Lower lobe of right lung (tissue), 2 donors: ENCODE results near the gene LTBP3. TPM values are rescaled to one million over a fixed set of nuclear protein-coding genes. Genes with fewer than 3 reads are reported as not detected.

Source experiments
- ATAC-seq, 2 donors: fragments of 200-7000 bp; cut with Tn5 transposase; one replicate each; pipeline ENCODE4 v1.9.1; 2020 to 2022; ENCODE audit warnings: mild to moderate bottlenecking in 2 of 2, moderate library complexity in 2 of 2
- DNase-seq: peaks from one replicate; pipeline ENCODE4 v3.0.0-alpha.2; 2020
- H3K27ac ChIP-seq: fragments of 200-600 bp; one replicate; pipeline ENCODE4 v1.8.0; 2022
- H3K27me3 ChIP-seq: fragments of 200-600 bp; one replicate; pipeline ENCODE4 v1.8.0; 2022; ENCODE audit warnings: low read depth
- H3K36me3 ChIP-seq: fragments of 200-600 bp; one replicate; pipeline ENCODE4 v1.8.0; 2022; ENCODE audit warnings: mild to moderate bottlenecking
- H3K4me1 ChIP-seq: fragments of 200-600 bp; one replicate; pipeline ENCODE4 v1.8.0; 2022
- H3K4me3 ChIP-seq: fragments of 200-600 bp; one replicate; pipeline ENCODE4 v1.8.0; 2022; ENCODE audit warnings: mild to moderate bottlenecking
- H3K9me3 ChIP-seq: fragments of 200-600 bp; one replicate; pipeline ENCODE4 v1.8.0; 2022
- intact Hi-C: fragments of 100-400 bp; cut with DNase I; formaldehyde crosslinking; loops from one replicate; pipeline ENCODE4 v1.11.0; 2022
- total RNA-seq: library from RNA; stranded (reverse); fragmentation: NEBNext Ultra II Directional; extraction: Animal tissue kit (Norgen Biotek cat#: 25700); gene quantifications from one replicate; pipeline ENCODE4 v1.2.1, GENCODE V29; 2021
- TF ChIP-seq, protein P1 (sequence below): fragments of 200-600 bp; IDR thresholded peaks from one replicate; pipeline ENCODE4 v1.8.0; 2022; ENCODE audit warnings: antibody characterized with exemption, mild to moderate bottlenecking
- donor health status: DM: no; HTN: yes; CAD: no; lungs with severe emphysema.

Gene LTBP3
- total RNA-seq, 1 donor from 2014 or later = 98.7 TPM

DNA sequence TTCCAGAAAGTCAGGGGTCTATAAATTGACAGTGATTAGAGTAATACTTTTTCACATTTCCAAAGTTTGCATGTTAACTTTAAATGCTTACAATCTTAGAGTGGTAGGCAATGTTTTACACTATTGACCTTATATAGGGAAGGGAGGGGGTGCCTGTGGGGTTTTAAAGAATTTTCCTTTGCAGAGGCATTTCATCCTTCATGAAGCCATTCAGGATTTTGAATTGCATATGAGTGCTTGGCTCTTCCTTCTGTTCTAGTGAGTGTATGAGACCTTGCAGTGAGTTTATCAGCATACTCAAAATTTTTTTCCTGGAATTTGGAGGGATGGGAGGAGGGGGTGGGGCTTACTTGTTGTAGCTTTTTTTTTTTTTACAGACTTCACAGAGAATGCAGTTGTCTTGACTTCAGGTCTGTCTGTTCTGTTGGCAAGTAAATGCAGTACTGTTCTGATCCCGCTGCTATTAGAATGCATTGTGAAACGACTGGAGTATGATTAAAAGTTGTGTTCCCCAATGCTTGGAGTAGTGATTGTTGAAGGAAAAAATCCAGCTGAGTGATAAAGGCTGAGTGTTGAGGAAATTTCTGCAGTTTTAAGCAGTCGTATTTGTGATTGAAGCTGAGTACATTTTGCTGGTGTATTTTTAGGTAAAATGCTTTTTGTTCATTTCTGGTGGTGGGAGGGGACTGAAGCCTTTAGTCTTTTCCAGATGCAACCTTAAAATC lies 54.0 kb downstream of the LTBP3 start:
- Histone ChIP-seq H3K36me3 (peaks cover 58% of the 10 kb centered on the region), H3K4me1 (peaks cover 46% of the 10 kb centered on the region), H3K4me3 (peak overlapping the region; percentile 71), H3K27me3 (no peaks in the 10 kb centered on the region), H3K9me3 (no peaks in the 10 kb centered on the region), H3K27ac (peak overlapping the region; percentile 99)
- TF ChIP-seq, protein P1, sequence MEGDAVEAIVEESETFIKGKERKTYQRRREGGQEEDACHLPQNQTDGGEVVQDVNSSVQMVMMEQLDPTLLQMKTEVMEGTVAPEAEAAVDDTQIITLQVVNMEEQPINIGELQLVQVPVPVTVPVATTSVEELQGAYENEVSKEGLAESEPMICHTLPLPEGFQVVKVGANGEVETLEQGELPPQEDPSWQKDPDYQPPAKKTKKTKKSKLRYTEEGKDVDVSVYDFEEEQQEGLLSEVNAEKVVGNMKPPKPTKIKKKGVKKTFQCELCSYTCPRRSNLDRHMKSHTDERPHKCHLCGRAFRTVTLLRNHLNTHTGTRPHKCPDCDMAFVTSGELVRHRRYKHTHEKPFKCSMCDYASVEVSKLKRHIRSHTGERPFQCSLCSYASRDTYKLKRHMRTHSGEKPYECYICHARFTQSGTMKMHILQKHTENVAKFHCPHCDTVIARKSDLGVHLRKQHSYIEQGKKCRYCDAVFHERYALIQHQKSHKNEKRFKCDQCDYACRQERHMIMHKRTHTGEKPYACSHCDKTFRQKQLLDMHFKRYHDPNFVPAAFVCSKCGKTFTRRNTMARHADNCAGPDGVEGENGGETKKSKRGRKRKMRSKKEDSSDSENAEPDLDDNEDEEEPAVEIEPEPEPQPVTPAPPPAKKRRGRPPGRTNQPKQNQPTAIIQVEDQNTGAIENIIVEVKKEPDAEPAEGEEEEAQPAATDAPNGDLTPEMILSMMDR = no peak
- intact Hi-C loops = loop anchor here (5.0 kb wide), 1 partner anchor 77 kb away; no protein-coding TSS in a partner anchor
- ATAC-seq = no peak
- DNase-seq = no peak

- peak overlapping the region; percentile 71 for H3K4me3 ChIP-seq
- peaks cover 40% of the 10 kb centered on the region for H3K4me1 ChIP-seq
- H3K27ac ChIP-seq = peak overlapping the region; percentile 99
- H3K9me3 ChIP-seq = no peaks in the 10 kb centered on the region
- no peaks in the 10 kb centered on the region for H3K27me3 ChIP-seq
- TF ChIP-seq, protein P1 = no peak
- intact Hi-C loops = loop anchor here (5.0 kb wide), 1 partner anchor 76 kb away; no protein-coding TSS in a partner anchor
- DNase-seq = no peak
- peaks cover 58% of the 10 kb centered on the region for H3K36me3 ChIP-seq
- no peak for ATAC-seq
Observed at GRCh38 chr11:65503368-65503948, 54.7 kb downstream of the LTBP3 start.

DNA sequence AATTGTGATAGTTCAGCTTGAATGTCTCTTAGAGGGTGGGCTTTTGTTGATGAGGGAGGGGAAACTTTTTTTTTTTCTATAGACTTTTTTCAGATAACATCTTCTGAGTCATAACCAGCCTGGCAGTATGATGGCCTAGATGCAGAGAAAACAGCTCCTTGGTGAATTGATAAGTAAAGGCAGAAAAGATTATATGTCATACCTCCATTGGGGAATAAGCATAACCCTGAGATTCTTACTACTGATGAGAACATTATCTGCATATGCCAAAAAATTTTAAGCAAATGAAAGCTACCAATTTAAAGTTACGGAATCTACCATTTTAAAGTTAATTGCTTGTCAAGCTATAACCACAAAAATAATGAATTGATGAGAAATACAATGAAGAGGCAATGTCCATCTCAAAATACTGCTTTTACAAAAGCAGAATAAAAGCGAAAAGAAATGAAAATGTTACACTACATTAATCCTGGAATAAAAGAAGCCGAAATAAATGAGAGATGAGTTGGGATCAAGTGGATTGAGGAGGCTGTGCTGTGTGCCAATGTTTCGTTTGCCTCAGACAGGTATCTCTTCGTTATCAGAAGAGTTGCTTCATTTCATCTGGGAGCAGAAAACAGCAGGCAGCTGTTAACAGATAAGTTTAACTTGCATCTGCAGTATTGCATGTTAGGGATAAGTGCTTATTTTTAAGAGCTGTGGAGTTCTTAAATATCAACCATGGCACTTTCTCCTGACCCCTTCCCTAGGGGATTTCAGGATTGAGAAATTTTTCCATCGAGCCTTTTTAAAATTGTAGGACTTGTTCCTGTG lies 55.4 kb downstream of the LTBP3 start:
- intact Hi-C loops = loop anchor here (5.0 kb wide), 1 partner anchor 75 kb away; no protein-coding TSS in a partner anchor

DNA sequence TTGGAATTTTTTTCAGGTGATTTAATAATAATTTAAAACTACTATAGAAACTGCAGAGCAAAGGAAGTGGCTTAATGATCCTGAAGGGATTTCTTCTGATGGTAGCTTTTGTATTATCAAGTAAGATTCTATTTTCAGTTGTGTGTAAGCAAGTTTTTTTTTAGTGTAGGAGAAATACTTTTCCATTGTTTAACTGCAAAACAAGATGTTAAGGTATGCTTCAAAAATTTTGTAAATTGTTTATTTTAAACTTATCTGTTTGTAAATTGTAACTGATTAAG lies 55.9 kb downstream of the LTBP3 start:
- Histone ChIP-seq H3K4me3 (peak overlapping the region; percentile 71), H3K27ac (peak overlapping the region; percentile 99), H3K4me1 (peaks cover 31% of the 10 kb centered on the region), H3K9me3 (no peaks in the 10 kb centered on the region), H3K36me3 (peaks cover 58% of the 10 kb centered on the region), H3K27me3 (no peaks in the 10 kb centered on the region)
- no peak for ATAC-seq
- intact Hi-C loops = loop anchor here (5.0 kb wide), 1 partner anchor 75 kb away; no protein-coding TSS in a partner anchor
- no peak for DNase-seq
- TF ChIP-seq, protein P1 = no peak

More for the DNA sequence above, 55.4 kb downstream of the LTBP3 start:
- Histone ChIP-seq H3K27ac (peak overlapping the region; percentile 99), H3K4me3 (peak overlapping the region; percentile 71), H3K4me1 (peaks cover 37% of the 10 kb centered on the region), H3K27me3 (no peaks in the 10 kb centered on the region), H3K36me3 (peaks cover 58% of the 10 kb centered on the region), H3K9me3 (no peaks in the 10 kb centered on the region)
- ATAC-seq (no peak), DNase-seq (no peak)
- TF ChIP-seq, protein P1 = no peak

GRCh38 chr11:65501472-65502273 lies 56.5 kb downstream of the LTBP3 start:
- Histone ChIP-seq H3K27me3 (no peaks in the 10 kb centered on the region), H3K9me3 (no peaks in the 10 kb centered on the region), H3K36me3 (peaks cover 55% of the 10 kb centered on the region), H3K4me3 (peak overlapping the region; percentile 71), H3K27ac (peak overlapping the region; percentile 99), H3K4me1 (peaks cover 28% of the 10 kb centered on the region)
- ATAC-seq = no peak
- TF ChIP-seq, protein P1 = no peak
- intact Hi-C loops = loop anchor here (5.0 kb wide), 1 partner anchor 74 kb away; no protein-coding TSS in a partner anchor
- no peak for DNase-seq
